Esophagus mucosa (tissue), 1 donor: ENCODE data around the gene CDCA8. TPM values are rescaled to one million over a fixed set of nuclear protein-coding genes. Genes with fewer than 3 reads are reported as not detected.

ENCODE experiments used
- ATAC-seq: fragments of 200-7000 bp; cut with Tn5 transposase; one replicate; pipeline ENCODE4 v1.9.1; 2020
- total RNA-seq: library from RNA; stranded (reverse); gene quantifications from one replicate; pipeline ENCODE4 v1.2.4, GENCODE V29; 2023
- donor health status: DM: yes; HTN: yes; CAD: no.

CDCA8 gene
- total RNA-seq = 14.1 TPM

DNA sequence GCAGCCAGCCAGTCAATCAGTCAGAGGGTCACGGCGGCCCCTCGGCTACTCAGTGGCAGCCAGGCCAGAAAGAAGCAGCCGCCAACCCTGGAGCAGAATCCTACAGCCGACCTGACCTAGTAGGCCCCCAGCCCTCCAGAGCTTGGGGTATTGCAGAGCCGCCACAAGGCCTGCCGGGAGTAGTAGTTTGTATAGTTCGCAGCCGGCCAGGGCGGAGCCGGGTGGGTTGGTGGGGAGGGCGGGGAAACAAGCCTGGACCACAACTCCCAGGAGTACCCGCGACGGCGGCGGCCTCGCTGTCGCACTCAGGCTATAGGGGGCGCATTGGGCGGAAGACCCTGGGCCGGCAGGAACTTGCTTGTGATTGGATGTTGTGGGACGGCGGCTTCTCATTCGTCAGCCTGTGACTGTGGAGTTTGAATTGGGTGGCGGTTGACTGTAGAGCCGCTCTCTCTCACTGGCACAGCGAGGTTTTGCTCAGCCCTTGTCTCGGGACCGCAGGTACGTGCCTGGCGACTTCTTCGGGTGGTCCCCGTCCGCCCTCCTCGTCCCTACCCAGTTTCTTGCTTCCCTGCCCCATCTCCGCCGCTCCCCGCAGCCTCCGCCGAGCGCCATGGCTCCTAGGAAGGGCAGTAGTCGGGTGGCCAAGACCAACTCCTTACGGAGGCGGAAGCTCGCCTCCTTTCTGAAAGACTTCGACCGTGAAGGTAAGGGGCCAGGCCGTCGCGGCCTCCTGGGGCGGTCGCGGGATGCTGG is at the start of gene CDCA8:
TSS of gene CDCA8 (plus strand) at position 439 of the 756 bp plus-strand sequence. CDS start at position 614, 175 bp downstream.
- peak; percentile 93 for ATAC-seq

DNA sequence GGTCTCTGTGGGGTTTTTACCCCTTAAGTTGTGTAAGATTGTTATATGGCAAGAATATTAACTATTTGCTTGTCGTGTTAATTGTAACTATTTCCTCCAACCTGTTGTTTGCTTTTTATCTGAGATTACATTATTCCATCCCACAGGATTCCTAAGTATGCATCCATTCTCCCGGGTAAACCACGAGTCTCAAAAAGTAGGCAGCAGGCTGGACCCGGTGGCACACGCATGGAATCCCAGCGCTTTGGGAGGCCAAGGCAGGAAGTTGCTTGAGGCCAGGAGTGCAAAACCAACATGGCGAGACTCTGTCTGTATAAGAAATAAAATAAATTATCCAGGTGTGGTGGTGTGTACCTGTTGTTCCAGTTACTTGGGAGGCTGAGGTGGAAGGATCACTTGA is 45.0 kb upstream of the CDCA8 start:
- ATAC-seq = no peak

DNA sequence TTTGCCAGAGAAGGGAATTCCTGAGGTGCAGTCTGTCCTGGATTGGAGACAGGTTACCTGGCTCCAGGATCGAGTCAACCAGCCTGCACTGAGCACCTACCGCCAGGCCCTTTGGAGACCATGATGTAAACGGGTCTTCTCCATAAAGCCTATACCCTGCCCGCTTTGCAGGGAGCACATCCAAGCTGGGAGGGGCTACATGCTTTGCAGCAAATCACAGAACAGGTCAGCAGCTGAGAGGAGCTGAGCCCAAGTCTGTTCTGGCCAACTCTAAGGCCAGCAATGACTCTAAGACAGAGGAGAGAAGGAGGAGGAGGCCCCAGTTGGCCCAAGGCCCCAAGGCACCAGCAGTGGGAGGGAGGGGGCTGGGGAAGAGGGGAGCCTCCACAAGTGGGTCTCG is 42.1 kb upstream of the CDCA8 start:
- ATAC-seq = no peak

DNA sequence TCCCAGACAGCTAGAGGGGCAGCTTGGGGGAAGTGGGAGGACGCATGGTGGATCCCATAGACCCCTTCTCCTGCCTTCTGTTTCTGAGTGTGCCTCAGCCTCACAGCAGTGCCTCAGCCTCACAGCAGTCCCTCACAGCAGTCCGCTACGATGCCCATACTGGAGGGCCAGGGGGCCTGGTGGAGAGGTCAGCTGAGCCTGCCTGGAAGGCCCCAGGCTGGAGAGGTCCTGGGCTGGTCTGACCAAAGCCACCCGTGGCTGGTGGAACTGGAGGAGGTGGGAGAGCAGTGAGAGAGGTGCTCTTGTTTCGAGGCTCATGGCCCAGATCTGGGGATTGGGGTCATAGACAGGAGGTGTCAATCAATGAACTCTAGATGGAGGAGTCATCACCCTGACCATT is 41.6 kb upstream of the CDCA8 start:
- ATAC-seq = no peak

DNA sequence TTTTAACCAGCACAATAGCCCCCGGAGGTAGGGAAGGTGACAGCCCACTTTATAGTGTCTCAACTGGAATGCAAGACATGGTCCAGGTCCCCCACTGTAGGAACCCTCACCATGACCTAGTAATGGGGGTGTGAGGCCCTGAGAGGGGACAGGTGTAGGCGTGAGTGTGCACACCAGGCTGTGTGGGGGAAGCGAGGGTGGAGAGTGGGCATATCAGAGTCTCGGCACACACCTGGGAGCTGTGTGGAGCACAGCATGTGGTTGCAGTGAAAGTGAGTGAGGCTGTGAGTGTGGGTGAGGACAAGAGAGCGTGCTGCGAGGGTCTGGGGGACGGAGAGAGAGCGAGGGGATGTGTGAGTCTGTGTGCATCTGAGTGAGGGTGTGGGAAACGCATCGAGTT is 40.5 kb upstream of the CDCA8 start:
- no peak for ATAC-seq

DNA sequence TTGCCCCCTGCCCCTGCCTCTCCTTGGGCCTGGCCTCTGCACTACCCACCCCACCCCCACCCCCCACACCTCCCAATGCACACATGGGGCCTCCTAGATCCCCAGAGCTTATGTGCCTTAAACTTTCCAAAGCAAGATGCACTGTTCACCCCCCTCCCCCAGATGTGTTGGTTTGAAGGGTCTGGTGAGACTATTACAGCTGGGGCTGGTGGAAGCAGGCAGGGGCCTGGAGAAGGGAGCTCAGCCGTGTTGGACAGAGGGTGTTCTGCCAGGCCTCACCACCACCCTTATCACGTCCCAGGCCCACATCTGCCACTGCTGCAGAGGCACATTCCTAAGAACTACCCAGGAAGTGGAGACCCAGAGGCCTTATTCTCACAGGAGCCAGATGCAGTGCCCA is 39.3 kb upstream of the CDCA8 start:
- no peak for ATAC-seq

DNA sequence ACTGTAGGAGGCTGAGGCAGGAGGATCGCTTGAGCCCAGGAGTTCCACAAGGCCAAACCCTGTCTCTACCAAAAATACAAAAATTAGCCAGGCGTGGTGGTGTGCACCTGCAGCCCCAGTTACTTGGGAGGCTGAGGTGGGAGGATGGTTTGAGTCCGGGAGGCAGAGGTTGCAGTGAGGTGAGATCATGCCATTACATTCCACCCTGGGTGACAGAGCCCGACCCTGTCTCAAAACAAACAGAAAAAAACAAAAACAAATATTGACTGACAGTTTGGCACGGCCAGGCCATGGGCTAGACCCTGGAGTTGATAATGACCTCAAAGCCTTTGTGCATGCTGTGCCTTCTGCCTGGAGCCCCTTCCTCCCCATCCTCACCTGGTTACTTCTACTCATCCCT is 38.4 kb upstream of the CDCA8 start:
- ATAC-seq = no peak

DNA sequence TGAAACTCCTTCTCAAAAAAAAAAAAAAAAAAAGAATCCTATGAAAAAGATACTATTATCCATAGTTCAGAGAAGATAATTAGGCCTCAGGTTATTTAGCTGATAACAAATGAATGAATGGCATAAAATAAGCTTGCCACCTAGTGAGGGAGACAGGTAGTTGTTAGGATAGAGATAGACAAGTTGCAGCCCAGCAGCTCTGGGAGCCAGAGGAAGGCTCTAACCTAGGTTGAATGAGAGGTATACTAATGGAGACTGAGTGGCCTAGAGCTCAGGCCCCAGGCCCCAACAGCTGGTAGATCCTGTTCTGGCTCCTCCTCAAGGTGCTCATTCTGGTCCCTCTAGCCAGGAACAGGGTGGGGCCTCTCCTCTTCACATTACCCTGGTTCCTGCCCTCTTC is 37.0 kb upstream of the CDCA8 start:
- ATAC-seq = peak; percentile 35

DNA sequence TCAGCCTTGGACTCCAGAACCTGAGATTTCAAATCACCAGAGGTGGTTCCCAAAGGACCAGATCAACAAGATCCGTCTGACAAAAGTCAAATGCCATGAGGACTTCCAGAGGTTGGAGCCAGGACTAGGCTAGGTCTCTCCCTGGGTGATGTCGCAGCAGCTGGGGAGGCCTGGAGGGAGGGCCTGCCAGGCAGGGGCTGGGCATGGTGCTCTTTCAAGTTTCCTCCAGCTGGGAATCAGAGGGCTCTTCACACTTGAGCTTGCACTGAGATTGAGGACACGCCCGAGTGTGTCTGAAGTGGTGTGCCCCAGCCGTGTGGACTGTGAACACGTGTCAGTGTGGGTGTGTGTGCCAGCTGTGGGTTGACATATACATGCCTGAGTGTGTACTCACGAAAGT is 36.3 kb upstream of the CDCA8 start:
- ATAC-seq = no peak

DNA sequence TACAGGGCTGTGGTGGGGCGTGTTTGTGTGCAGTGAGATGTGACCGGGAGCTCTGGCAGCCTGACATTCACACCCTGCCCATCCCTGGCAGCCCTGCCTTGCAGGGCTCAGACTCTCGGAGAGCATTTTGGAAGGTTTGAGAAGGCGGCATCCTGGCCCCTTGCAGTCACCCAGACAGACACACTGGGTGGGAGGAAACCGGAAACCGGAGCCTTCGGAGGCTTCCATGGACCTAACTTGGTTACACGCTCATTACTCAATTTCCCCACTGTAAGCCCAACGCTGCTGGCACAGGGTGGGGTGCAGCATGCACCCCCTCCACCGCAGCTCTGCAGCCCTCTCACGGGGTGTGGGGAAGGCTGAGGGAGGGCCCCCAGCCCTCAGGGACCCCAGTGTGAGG is 35.4 kb upstream of the CDCA8 start:
- ATAC-seq = no peak

DNA sequence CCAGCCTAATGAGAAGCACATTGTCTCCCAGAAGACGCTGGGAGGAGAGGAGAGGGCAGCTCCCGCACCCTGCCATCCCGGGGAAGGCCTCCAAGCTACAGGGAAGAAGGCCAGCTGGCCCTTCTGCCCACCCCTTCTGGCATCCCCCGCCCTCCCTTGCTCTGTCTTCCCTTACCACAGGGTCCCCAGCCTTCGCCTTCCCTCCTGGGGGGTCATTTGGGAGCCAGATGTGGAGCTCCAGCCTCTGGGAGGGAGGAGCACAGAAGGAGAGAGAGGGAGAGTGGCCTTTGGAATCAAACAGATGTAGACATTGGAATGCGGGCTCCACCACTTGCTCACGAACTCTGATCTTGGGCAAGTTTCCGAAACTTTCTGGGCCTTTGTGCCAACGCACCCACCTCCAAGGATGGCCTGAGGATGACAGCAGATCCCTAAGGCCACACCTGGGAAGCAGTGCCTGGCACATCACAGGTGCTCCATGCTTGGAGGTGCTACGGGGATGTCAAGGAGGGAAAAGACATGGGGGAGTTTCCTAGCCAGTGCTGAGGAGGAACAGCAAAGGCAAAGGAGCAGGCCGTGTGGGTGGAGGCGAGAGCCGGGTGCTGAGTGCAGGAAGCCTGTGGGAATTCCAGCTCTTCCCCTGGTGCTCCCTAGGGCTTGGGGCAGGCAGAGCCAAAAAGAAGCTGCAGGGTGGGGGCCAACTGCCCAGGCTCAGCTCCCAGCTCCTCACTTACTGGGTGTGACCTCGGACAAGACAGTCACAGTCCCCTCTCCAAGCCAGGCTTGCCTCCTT is 34.5 kb upstream of the CDCA8 start:
- ATAC-seq = no peak

DNA sequence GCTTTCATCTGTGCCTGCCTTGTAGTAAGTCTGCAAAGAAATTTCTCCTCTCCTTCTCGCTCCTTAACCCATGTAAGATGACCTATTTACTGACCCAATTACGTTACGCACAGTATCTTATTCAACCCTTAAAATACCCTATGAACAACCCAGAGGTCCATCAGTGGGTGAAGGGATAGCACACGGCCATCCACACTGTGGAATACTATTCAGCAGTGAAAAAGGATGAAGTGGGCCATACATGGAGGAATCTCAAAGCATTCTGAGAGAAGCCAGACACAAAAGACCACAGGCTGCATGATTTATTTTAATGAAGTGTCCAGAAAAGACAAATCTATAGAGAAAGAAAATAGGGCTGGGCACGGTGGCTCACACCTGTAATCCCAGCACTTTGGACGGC is 33.8 kb upstream of the CDCA8 start:
- ATAC-seq = no peak

DNA sequence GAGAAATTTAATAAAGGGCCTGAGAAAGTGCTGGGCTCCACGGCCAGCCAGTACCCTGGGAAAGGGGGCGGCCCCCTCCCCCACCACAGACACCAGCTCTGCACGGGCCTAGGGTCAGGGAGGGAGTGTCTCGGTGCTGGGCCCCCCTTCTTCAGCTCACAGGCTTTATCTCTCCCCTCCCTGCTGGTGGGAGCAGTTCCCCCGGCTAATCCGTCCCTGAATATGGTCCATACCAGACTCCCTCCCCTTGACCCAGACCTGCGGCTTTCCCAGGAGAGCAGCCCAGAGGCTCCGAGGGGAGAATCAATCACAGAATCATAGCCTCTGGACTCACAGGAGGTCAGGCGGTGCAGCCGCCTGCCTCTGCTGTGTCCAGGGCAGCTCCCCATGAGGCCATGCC is 31.7 kb upstream of the CDCA8 start:
- no peak for ATAC-seq

DNA sequence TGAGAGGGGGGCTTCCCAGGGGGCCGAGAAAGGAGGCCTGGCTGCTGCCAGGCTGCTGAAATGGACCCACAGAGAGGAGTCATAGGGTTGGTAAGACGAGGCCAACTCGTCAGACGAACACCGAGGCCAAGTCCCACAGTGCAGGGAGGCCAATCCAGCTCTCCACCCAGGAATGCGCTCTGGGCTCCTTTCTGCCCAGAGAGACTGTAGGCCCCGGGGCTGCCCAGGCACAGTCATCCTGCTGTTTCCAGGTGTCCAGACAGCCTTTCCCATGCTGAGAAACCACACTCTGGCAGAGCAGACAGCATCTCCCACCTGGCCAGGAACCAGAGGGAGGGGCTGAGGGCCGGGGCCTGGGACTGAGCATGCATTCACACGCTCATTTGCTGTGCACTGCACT is 30.9 kb upstream of the CDCA8 start:
- no peak for ATAC-seq

DNA sequence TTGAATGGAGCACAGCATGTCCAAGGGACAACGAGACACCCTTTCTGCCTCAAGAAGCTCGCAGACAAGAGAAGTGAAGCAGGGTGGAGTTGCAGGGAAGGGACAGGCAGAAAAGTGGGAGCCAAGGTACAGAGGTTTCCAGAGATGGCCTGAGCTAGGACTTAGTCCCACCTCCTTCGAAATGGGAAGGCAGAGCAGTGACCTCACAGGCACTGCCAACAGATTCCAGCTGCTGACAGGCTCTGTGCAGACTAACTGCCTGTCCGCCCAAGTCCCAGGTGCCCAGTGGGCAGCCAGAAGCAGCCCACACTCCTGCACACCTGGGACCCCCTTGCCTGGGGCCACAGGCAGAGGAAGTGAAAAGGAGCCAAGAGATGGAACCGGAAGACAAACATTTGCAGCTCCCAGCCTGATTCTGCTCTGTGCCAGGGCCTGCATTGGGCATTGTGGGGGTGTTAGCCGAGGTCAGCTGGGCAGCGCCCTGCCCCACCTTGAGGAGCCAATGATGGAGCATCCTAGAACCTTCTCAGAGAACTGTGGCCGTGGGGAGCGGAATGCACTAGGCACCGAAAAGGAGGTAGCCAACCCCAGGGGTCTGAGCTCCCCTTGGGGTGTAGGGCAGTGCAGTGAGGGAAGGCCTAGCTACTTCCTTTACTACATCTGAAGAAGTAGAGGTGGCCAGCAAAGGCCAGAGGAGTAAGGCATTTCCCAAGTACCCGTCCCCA is 30.1 kb upstream of the CDCA8 start:
- ATAC-seq = no peak

DNA sequence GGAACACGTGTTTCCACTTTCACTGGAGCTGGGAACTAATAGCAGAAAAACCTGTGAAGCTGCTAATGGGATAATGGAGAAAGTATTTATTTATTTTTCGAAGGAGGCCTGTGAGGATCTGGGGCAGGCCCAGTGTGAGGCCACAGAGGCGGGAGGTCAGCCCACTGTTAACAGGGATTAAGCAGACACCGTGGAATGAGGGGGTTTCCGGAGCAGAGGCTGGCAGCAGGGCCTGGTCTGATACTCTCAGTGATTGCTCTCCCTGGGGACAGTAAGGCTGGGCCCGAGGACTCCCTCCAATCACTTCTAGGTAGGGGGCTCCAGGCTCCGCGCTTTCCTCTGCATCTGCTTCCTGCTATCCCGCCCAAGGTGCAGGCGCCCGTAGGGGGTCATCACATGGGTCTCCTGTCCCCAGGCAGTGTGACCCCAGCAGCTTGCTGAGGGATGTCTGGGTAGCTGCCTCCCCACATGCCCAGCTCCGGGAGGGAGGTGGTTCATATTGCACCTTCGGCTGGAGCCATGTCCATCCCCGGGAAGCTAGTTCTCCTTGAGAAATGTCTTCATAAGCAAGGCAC is 28.8 kb upstream of the CDCA8 start:
- no peak for ATAC-seq

DNA sequence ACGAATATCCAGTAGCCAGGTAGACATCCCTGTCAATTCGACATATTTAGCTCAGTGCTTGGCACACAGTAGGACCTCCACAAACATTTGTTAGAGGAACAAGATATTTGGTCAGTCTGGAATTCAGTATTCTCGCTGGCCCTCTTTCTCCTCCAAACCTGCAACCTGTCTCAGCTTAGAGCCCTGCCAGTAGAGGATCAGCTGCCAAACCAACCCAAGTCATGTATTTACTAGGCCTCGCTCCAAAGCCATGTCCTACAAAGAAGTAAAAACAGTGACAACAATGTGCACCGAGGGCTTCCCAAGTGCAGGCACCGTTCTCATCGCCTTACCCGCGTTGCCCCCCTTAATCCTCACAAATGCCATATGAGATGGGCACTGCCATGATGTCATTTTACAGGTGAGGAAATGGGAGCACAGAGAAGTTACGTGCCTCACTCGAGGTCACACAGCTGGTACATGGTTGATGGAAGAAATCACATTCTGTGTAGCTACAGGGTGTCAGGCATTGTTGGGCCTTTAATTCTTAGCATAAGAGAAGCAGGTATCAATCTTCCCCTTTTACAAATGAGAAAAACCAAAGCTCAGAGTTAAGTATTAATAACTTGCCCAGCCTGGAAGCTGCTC is 26.0 kb upstream of the CDCA8 start:
- ATAC-seq = no peak

DNA sequence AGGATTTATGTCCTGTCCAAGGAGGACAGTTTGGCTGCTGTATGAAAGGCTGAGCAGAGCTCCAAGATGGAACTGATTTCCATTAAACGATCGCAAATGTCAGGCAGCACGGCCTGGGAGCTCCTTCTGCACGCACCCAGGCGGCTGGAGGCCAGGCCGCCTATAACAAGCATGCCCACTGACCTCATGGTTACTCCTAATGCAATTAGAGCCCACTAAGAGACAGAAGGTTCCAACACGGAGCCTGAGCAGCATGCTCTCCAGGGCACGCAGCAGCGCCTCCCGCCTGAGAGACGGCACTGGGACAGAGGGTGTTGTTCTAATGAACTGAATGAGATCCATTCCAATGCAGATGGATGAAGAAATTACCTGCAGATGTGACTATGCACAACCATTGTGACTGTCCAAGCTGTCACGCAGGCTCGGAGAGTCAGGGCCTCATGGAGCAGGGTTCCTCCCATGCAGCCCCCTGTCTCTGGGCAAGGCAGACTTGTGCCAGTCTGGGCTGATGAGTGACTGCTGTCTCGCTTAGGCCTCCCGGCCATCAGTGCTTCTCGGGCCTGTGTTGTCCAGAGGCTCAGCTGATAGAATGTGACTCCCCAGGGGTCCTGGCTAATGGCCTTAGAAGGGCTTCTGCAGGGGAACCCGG is 25.2 kb upstream of the CDCA8 start:
- no peak for ATAC-seq

DNA sequence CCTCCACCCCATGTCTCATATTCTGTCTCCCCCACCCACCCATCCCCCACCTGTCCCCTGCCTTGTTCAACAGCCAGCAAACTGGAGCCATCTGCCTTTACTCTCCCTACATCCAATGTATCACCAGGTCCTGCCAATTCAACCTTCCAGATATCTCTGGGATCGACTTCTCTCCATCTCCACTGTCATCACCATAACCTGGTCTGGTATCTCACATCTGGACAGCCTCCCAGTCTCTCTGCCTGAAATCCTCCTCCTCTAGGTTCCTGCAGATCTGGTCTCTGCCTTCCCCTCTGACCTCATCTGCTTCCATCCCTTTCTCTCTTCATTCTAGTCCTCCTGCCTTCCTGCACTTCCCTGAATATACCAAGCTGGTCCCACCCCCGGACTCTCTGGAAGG is 22.2 kb upstream of the CDCA8 start:
- ATAC-seq = no peak

DNA sequence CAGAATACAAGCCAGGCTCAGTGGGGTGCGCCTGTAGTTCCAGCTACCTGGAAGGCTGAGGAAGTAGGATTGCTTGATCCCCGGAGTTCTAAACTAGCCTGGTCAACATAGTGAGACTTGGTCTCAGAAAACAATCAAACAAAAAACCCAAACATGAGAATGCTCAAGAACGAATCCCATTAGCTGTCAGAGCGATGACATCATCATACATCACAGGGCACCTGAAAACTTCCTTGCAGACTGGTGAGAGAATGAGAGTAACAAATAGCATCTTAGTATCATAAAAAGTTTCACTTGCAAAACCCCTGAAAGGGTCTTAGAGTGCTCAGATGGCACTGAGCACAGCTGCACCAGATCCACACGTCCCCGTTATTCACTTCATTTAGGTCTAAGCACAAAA is 21.1 kb upstream of the CDCA8 start:
- ATAC-seq = no peak

DNA sequence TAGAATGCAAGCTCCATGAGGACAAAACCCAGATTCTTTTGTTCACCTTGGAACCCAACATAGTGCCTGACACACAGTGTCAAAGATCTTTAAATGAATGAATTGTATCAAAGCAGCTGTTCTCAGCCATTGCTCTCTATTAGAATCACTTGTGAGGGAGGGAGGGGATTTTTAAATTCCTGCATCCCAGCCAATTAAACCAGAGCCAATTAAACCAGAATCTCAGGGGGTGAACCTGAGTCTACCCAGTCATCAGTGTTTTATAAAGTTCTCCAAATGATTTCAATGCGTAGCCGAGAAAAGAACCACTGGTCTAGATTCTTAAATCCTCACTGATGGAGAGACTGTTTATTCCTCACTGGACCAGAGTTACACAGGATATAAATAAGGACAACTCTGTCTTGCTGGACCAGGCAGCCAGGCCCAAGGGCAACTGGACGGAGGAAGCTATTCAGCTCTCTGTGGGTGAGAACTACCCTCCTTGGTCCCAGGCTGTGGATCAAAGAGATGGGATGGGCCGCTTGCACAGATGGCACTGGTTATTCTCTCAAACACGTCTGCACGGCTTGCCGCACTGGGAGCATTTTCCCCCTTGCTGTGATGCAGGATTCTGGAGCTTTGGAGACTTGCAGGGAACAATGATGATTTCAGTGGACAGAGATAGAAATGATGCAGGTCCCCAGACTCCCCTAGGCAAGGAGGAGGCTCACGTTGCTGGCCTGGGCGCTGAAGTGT is 20.0 kb upstream of the CDCA8 start:
- no peak for ATAC-seq

DNA sequence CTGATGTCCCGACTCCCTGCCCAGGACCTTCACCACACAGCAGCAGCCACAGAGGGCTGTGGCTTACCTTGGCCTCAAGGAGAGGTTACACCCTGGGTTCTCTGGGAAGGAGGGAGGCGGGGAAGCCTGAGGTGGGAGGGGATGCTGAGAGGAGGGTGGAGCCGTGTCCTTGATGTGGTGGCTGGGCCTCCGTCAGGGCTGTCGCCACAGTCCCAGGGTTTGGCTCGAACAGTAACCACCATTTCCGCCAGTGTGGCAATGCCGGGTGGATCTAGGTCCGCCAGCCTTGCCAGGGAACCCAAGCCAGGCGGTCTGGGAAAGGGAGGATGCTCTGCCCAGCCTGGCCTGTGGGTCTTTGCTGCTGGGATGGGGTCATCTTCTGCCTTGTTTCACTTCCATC is 18.4 kb upstream of the CDCA8 start:
- peak; percentile 36 for ATAC-seq
